Aorta (tissue), 5 donors: ENCODE measurements around the gene PTPRU. TPM values are rescaled to one million over a fixed set of nuclear protein-coding genes. Genes with fewer than 3 reads are reported as not detected.
A peak's percentile ranks its signal among the peaks of the same experiment; 100 is the strongest.
"Not testable (repeated sequence)": the region's sequence is repeated elsewhere in the genome, so short reads cannot be mapped to it uniquely, and the experiment has no call there.

Experiments used
- ATAC-seq: fragments of 200-7000 bp; cut with Tn5 transposase; one replicate; pipeline ENCODE4 v1.9.1; 2022; ENCODE audit warnings: moderate library complexity; ENCODE audit not compliant: low FRiP score
- DNase-seq, 2 donors: peaks; one replicate each; pipeline ENCODE4 v3.0.0-alpha.2; 2020
- H3K27ac ChIP-seq, 2 donors: one replicate each; pipeline ENCODE4 v1.5.1; 2013; ENCODE audit warnings: low read length in 2 of 2, mild to moderate bottlenecking in 2 of 2, moderate library complexity in 2 of 2, control low read depth in 1 of 2, inconsistent platforms in 1 of 2, low read depth in 1 of 2
- H3K27me3 ChIP-seq, 2 donors: one replicate each; pipeline ENCODE4 v1.6.1; 2013; ENCODE audit warnings: control low read depth in 1 of 2, low read length in 1 of 2, mild to moderate bottlenecking in 1 of 2, moderate library complexity in 1 of 2; ENCODE audit not compliant: insufficient read depth in 2 of 2, control insufficient read depth in 1 of 2
- H3K36me3 ChIP-seq, 2 donors: one replicate each; pipeline ENCODE4 v1.6.1; 2013; ENCODE audit warnings: control low read depth in 1 of 2, low read length in 1 of 2, mild to moderate bottlenecking in 1 of 2; ENCODE audit not compliant: insufficient read depth in 2 of 2, control insufficient read depth in 1 of 2
- H3K4me1 ChIP-seq, 2 donors: one replicate each; pipeline ENCODE4 v1.6.1; 2013; ENCODE audit warnings: low read length in 2 of 2, control low read depth in 1 of 2, mild to moderate bottlenecking in 1 of 2, moderate library complexity in 1 of 2; ENCODE audit not compliant: insufficient read depth in 2 of 2, control insufficient read depth in 1 of 2
- H3K4me3 ChIP-seq, 2 donors: one replicate each; pipeline ENCODE4 v1.5.1; 2013; ENCODE audit warnings: low read length in 2 of 2, control low read depth in 1 of 2, mild to moderate bottlenecking in 1 of 2
- H3K9me3 ChIP-seq: one replicate; pipeline ENCODE4 v1.6.1; 2013; ENCODE audit warnings: mild to moderate bottlenecking, low read length; ENCODE audit not compliant: control insufficient read depth
- WGBS, 2 donors: extraction: QIAGEN DNeasy Blood & Tissue Kit; methylation state at CpG; one replicate each; pipeline ENCODE4 v1.1.7; 2013; 5-methylcytosine and 5-hydroxymethylcytosine counted together
- intact Hi-C, 2 donors: fragments of 100-400 bp; cut with DNase I; formaldehyde crosslinking; loops; one replicate each; pipeline versions ENCODE4 v1.14.2 to v1.15.0; 2022
- polyA plus RNA-seq, 2 donors: library from polyadenylated mRNA; stranded (reverse); fragments of 200-250 nt; gene quantifications; one replicate each; pipeline ENCODE4 v1.2.3, GENCODE V29; 2013
- total RNA-seq, 2 donors: library from RNA; stranded (reverse); fragmentation: NEBNext Ultra II Directional; extraction: Animal tissue kit (Norgen Biotek cat#: 25700); gene quantifications; one replicate each; pipeline ENCODE4 v1.2.1, GENCODE V29; 2021
- donor health status: healthy with polysubstance abuse.
- donor health status: Bipolar disorder and iron deficiency.
- donor health status: DM: no; HTN: no; CAD: no.
- donor health status: DM: no; HTN: no; CAD: no.
- donor health status: DM: yes; HTN: yes; CAD: no.

The PTPRU gene
- total and polyA plus RNA-seq, 4 donors = 8.1 to 35.3 (median 13.2) TPM

GRCh38 chr1:29211086-29212030, 25.0 kb upstream of the PTPRU start:
- Histone ChIP-seq H3K9me3 (no peaks in the 10 kb centered on the region), H3K36me3 (peaks cover 2 to 6% of the 10 kb centered on the region in 2 donors), H3K4me3 (no peak overlapping the region), H3K27ac (no peak overlapping the region), H3K27me3 (no peaks in the 10 kb centered on the region), H3K4me1 (no peaks in the 10 kb centered on the region)
- ATAC-seq (no peak), DNase-seq (no peak)
- 76 to 77% methylated on average over 12 of the region's 12 CpGs for WGBS, 2 donors
- intact Hi-C loops = no loop called here

GRCh38 chr1:29213055-29213454, 23.3 kb upstream of the PTPRU start:
- DNase-seq (peak in 1 of 2 donors; percentile 43), ATAC-seq (no peak)
- H3K36me3 ChIP-seq = peaks cover 2 to 6% of the 10 kb centered on the region in 2 donors
- H3K27me3 ChIP-seq = no peaks in the 10 kb centered on the region
- intact Hi-C loops = no loop called here
- H3K27ac ChIP-seq = no peak overlapping the region
- H3K9me3 ChIP-seq = no peaks in the 10 kb centered on the region
- WGBS, 2 donors = 87 to 93% methylated on average over 5 of the region's 5 CpGs
- H3K4me1 ChIP-seq = no peaks in the 10 kb centered on the region
- H3K4me3 ChIP-seq = no peak overlapping the region

GRCh38 chr1:29217633-29218032, 18.7 kb upstream of the PTPRU start:
- Histone ChIP-seq H3K36me3 (peaks cover 2 to 4% of the 10 kb centered on the region in 2 donors), H3K4me3 (no peak overlapping the region), H3K27me3 (no peaks in the 10 kb centered on the region), H3K9me3 (no peaks in the 10 kb centered on the region), H3K4me1 (no peaks in the 10 kb centered on the region), H3K27ac (no peak overlapping the region)
- ATAC-seq (no peak), DNase-seq (no peak)
- 88 to 93% methylated on average over 2 of the region's 2 CpGs for WGBS, 2 donors
- intact Hi-C loops = no loop called here

- 64 to 97% methylated on average over 2 of the region's 2 CpGs for WGBS, 2 donors
- Histone ChIP-seq H3K27ac (no peak overlapping the region), H3K4me3 (no peak overlapping the region), H3K9me3 (no peaks in the 10 kb centered on the region), H3K27me3 (no peaks in the 10 kb centered on the region), H3K4me1 (no peaks in the 10 kb centered on the region), H3K36me3 (peaks cover 0 to 4% of the 10 kb centered on the region in 2 donors)
- no peak for ATAC-seq
- no peak for DNase-seq
- intact Hi-C loops = no loop called here
Measured at GRCh38 chr1:29218223-29218622, 18.1 kb upstream of the PTPRU start.

GRCh38 chr1:29221296-29221695, 15.0 kb upstream of the PTPRU start:
- ATAC-seq (no peak), DNase-seq (no peak)
- 93 to 96% methylated on average over 3 of the region's 3 CpGs for WGBS, 2 donors
- no peak overlapping the region for H3K4me3 ChIP-seq
- H3K36me3 ChIP-seq = no peaks in the 10 kb centered on the region
- H3K27ac ChIP-seq = no peak overlapping the region
- no peaks in the 10 kb centered on the region for H3K9me3 ChIP-seq
- intact Hi-C loops = no loop called here
- no peaks in the 10 kb centered on the region for H3K27me3 ChIP-seq
- H3K4me1 ChIP-seq = no peaks in the 10 kb centered on the region

GRCh38 chr1:29222260-29222659, 14.1 kb upstream of the PTPRU start:
- intact Hi-C loops = not testable (repeated sequence)
- 84 to 88% methylated on average over 6 of the region's 6 CpGs for WGBS, 2 donors

GRCh38 chr1:29222686-29223085, 13.6 kb upstream of the PTPRU start:
- ATAC-seq = no peak
- H3K27ac ChIP-seq = no peak overlapping the region
- 78 to 89% methylated on average over 1 of the region's 1 CpG for WGBS, 2 donors
- H3K4me3 ChIP-seq = no peak overlapping the region
- peak in 1 of 2 donors; percentile 20 for DNase-seq
- no peaks in the 10 kb centered on the region for H3K27me3 ChIP-seq
- no peaks in the 10 kb centered on the region for H3K36me3 ChIP-seq
- H3K4me1 ChIP-seq = no peaks in the 10 kb centered on the region
- H3K9me3 ChIP-seq = no peaks in the 10 kb centered on the region
- intact Hi-C loops = no loop called here

More at GRCh38 chr1:29222260-29222659, 14.1 kb upstream of the PTPRU start:
- H3K27ac ChIP-seq, H3K36me3 ChIP-seq, H3K4me3 ChIP-seq, H3K27me3 ChIP-seq, H3K9me3 ChIP-seq, DNase-seq, ATAC-seq, H3K4me1 ChIP-seq: not testable (repeated sequence)

GRCh38 chr1:29223521-29223920, 12.8 kb upstream of the PTPRU start:
- no peak overlapping the region for H3K27ac ChIP-seq
- no peak overlapping the region for H3K4me3 ChIP-seq
- WGBS, 2 donors = 84 to 85% methylated on average over 6 of the region's 6 CpGs
- no peaks in the 10 kb centered on the region for H3K9me3 ChIP-seq
- intact Hi-C loops = no loop called here
- DNase-seq = peak in 1 of 2 donors; percentile 32
- no peak for ATAC-seq
- H3K27me3 ChIP-seq = no peaks in the 10 kb centered on the region
- no peaks in the 10 kb centered on the region for H3K4me1 ChIP-seq
- H3K36me3 ChIP-seq = no peaks in the 10 kb centered on the region

- Histone ChIP-seq H3K9me3 (no peaks in the 10 kb centered on the region), H3K36me3 (no peaks in the 10 kb centered on the region), H3K4me1 (no peaks in the 10 kb centered on the region), H3K4me3 (no peak overlapping the region), H3K27ac (no peak overlapping the region), H3K27me3 (no peaks in the 10 kb centered on the region)
- no peak for ATAC-seq
- intact Hi-C loops = no loop called here
- no peak for DNase-seq
- WGBS, 2 donors = 90 to 91% methylated on average over 5 of the region's 5 CpGs
Measured at GRCh38 chr1:29224356-29224837, 11.9 kb upstream of the PTPRU start.
